HepG2 (cell line): ENCODE data around the gene TEDC1. TPM values are rescaled to one million over a fixed set of nuclear protein-coding genes. Genes with fewer than 3 reads are reported as not detected.
A peak's percentile ranks its signal among the peaks of the same experiment; 100 is the strongest.

ENCODE experiments used
- ELK4 ChIP-seq: sonication (generic); formaldehyde crosslinking; IDR thresholded peaks from 2 replicates; pipeline ENCODE4 v1.9.0; 2021; ENCODE audit warnings: missing genetic modification reagents, borderline replicate concordance
- ETV5 ChIP-seq: IDR thresholded peaks from 2 replicates; pipeline ENCODE4 v1.6.1; 2018; ENCODE audit warnings: missing biosample characterization, missing genetic modification reagents, inconsistent platforms, borderline replicate concordance
- KAT8 ChIP-seq: IDR thresholded peaks from 2 replicates; pipeline ENCODE4 v1.6.1; 2016; ENCODE audit warnings: missing genetic modification reagents, missing compliant biosample characterization
- KIAA2018 ChIP-seq: sonication (generic); formaldehyde crosslinking; IDR thresholded peaks from 2 replicates; pipeline ENCODE4 v1.5.0; 2020; ENCODE audit warnings: mild to moderate bottlenecking, missing genetic modification reagents, borderline replicate concordance
- KLF12 ChIP-seq: sonication (generic); formaldehyde crosslinking; IDR thresholded peaks from 2 replicates; pipeline ENCODE4 v1.4.0; 2020; ENCODE audit warnings: missing genetic modification reagents, borderline replicate concordance
- KLF15 ChIP-seq: sonication (generic); formaldehyde crosslinking; IDR thresholded peaks from 2 replicates; pipeline ENCODE4 v1.8.1; 2023; ENCODE audit warnings: borderline replicate concordance, mild to moderate bottlenecking, inconsistent platforms, missing genetic modification reagents, mixed read lengths
- RXRB ChIP-seq: IDR thresholded peaks from 2 replicates; pipeline ENCODE4 v1.6.1; 2016; ENCODE audit warnings: borderline replicate concordance, missing genetic modification reagents, missing compliant biosample characterization
- SNRNP70 ChIP-seq: fragments of 200-400 bp; formaldehyde crosslinking; IDR thresholded peaks from 2 replicates; pipeline ENCODE4 v1.6.1; 2017; ENCODE audit warnings: mild to moderate bottlenecking, low read depth, low read length, moderate library complexity
- SUZ12 ChIP-seq: fragments of 150-350 bp; IDR thresholded peaks from 2 replicates; pipeline ENCODE4 v1.6.1; 2014; ENCODE audit warnings: low read depth, low read length
- TGIF2 ChIP-seq: IDR thresholded peaks from 2 replicates; pipeline ENCODE4 v1.6.1; 2016; ENCODE audit warnings: control low read depth, missing compliant biosample characterization
- ZBTB2 ChIP-seq: sonication (generic); formaldehyde crosslinking; IDR thresholded peaks from 2 replicates; pipeline ENCODE4 v1.8.0; 2022; ENCODE audit warnings: low read depth, missing genetic modification reagents
- ZFP36L2 ChIP-seq: sonication (generic); formaldehyde crosslinking; IDR thresholded peaks from 2 replicates; pipeline ENCODE4 v1.4.0; 2020; ENCODE audit warnings: missing genetic modification reagents
- ZGPAT ChIP-seq: IDR thresholded peaks from 2 replicates; pipeline ENCODE4 v1.6.1; 2016; ENCODE audit warnings: mild to moderate bottlenecking
- ZNF576 ChIP-seq: sonication (generic); formaldehyde crosslinking; IDR thresholded peaks from 2 replicates; pipeline ENCODE4 v1.4.0; 2020; ENCODE audit warnings: mild to moderate bottlenecking, missing genetic modification reagents
- ZNF7 ChIP-seq: IDR thresholded peaks from 2 replicates; pipeline ENCODE4 v1.6.1; 2016; ENCODE audit warnings: missing biosample characterization, missing genetic modification reagents
- polyA plus RNA-seq, 8 experiments: library from polyadenylated mRNA; depleted of rRNA in 3 of 8; stranded (reverse) in 7 of 8; unstranded in 1 of 8; fragments of >200 nt; fragmentation: Illumina TruSeq in 4 of 8; extraction: Trizol in 4 of 8; gene quantifications; 2 replicates each; pipeline versions ENCODE4 v1.2.1 to v1.2.3, GENCODE V29; 2011 to 2016; ENCODE audit warnings: low read depth in 4 of 8, missing spikeins in 1 of 8, mixed read lengths in 1 of 8; ENCODE audit not compliant: insufficient read depth in 1 of 8
- total RNA-seq, 5 experiments: library from RNA; depleted of rRNA; stranded (reverse); fragments of >200 nt; fragmentation: Illumina TruSeq; extraction: Trizol; gene quantifications; 2 replicates each; pipeline ENCODE4 v1.2.3, GENCODE V29; 2016; ENCODE audit warnings: low read depth in 1 of 5

TEDC1 gene
- total and polyA plus RNA-seq, 2 of the 13 experiments (the other 11 are each of a cell fraction or from before 2014, with no cell fraction given), result 5.7 to 27.4 TPM

GRCh38 chr14:105490572-105491365, at the start of gene TEDC1 (continued):
- TF ChIP-seq ZBTB2 (CRISPR knock-in tag) (peak; percentile 46), ZNF7 (CRISPR knock-in tag) (no peak), KLF15 (CRISPR knock-in tag) (0 out of 2 replicates have a peak, but pooled peaks have one; percentile 78), SUZ12 (no peak), RXRB (CRISPR knock-in tag) (peak; percentile 76; the same call in 1 of the 2 replicates), KLF12 (peak; percentile 76; the same call in 1 of the 2 replicates), ETV5 (CRISPR knock-in tag) (peak; percentile 72), ZGPAT (CRISPR knock-in tag) (peak; percentile 76), KAT8 (peak; percentile 91), ELK4 (CRISPR knock-in tag) (0 out of 2 replicates have a peak, but pooled peaks have one; percentile 28), SNRNP70 (no peak), KIAA2018 (CRISPR knock-in tag) (no peak), TGIF2 (CRISPR knock-in tag) (peak; percentile 67; the same call in 1 of the 2 replicates), ZNF576 (CRISPR knock-in tag) (no peak), ZFP36L2 (CRISPR knock-in tag) (no peak)
